Measurements from ENCODE around the gene SNAPC4.

The SNAPC4 gene, protein sequence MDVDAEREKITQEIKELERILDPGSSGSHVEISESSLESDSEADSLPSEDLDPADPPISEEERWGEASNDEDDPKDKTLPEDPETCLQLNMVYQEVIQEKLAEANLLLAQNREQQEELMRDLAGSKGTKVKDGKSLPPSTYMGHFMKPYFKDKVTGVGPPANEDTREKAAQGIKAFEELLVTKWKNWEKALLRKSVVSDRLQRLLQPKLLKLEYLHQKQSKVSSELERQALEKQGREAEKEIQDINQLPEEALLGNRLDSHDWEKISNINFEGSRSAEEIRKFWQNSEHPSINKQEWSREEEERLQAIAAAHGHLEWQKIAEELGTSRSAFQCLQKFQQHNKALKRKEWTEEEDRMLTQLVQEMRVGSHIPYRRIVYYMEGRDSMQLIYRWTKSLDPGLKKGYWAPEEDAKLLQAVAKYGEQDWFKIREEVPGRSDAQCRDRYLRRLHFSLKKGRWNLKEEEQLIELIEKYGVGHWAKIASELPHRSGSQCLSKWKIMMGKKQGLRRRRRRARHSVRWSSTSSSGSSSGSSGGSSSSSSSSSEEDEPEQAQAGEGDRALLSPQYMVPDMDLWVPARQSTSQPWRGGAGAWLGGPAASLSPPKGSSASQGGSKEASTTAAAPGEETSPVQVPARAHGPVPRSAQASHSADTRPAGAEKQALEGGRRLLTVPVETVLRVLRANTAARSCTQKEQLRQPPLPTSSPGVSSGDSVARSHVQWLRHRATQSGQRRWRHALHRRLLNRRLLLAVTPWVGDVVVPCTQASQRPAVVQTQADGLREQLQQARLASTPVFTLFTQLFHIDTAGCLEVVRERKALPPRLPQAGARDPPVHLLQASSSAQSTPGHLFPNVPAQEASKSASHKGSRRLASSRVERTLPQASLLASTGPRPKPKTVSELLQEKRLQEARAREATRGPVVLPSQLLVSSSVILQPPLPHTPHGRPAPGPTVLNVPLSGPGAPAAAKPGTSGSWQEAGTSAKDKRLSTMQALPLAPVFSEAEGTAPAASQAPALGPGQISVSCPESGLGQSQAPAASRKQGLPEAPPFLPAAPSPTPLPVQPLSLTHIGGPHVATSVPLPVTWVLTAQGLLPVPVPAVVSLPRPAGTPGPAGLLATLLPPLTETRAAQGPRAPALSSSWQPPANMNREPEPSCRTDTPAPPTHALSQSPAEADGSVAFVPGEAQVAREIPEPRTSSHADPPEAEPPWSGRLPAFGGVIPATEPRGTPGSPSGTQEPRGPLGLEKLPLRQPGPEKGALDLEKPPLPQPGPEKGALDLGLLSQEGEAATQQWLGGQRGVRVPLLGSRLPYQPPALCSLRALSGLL (N-terminal part only)

GRCh38 chr9:136400038-136400834 is at the start of gene SNAPC4:
Gene SNAPC4, minus strand, starts transcription at chr9:136400170. Its CDS starts 1,742 bp downstream, at chr9:136398428.
- peak; percentile 74 for DNase-seq (ENCODE audit: low read depth)
- peak within 1 kb of the TSS; percentile 79 for H3K4me3 ChIP-seq (ENCODE audit: control insufficient read depth, low read depth, low read length)
- TF ChIP-seq, protein P1, sequence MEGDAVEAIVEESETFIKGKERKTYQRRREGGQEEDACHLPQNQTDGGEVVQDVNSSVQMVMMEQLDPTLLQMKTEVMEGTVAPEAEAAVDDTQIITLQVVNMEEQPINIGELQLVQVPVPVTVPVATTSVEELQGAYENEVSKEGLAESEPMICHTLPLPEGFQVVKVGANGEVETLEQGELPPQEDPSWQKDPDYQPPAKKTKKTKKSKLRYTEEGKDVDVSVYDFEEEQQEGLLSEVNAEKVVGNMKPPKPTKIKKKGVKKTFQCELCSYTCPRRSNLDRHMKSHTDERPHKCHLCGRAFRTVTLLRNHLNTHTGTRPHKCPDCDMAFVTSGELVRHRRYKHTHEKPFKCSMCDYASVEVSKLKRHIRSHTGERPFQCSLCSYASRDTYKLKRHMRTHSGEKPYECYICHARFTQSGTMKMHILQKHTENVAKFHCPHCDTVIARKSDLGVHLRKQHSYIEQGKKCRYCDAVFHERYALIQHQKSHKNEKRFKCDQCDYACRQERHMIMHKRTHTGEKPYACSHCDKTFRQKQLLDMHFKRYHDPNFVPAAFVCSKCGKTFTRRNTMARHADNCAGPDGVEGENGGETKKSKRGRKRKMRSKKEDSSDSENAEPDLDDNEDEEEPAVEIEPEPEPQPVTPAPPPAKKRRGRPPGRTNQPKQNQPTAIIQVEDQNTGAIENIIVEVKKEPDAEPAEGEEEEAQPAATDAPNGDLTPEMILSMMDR (conservative IDR thresholded peaks at IDR 0.05; ENCODE audit: control insufficient read depth, insufficient read depth, low read depth, low read length) = no peak

- H3K4me3 ChIP-seq (ENCODE audit: control insufficient read depth, low read depth, low read length) = no peak overlapping the region
- no peak for DNase-seq (ENCODE audit: low read depth)
- TF ChIP-seq, protein P1 (conservative IDR thresholded peaks at IDR 0.05; ENCODE audit: control insufficient read depth, insufficient read depth, low read depth, low read length) = no peak
Measured at GRCh38 chr9:136448655-136449054, 48.7 kb upstream of the SNAPC4 start.

DNA sequence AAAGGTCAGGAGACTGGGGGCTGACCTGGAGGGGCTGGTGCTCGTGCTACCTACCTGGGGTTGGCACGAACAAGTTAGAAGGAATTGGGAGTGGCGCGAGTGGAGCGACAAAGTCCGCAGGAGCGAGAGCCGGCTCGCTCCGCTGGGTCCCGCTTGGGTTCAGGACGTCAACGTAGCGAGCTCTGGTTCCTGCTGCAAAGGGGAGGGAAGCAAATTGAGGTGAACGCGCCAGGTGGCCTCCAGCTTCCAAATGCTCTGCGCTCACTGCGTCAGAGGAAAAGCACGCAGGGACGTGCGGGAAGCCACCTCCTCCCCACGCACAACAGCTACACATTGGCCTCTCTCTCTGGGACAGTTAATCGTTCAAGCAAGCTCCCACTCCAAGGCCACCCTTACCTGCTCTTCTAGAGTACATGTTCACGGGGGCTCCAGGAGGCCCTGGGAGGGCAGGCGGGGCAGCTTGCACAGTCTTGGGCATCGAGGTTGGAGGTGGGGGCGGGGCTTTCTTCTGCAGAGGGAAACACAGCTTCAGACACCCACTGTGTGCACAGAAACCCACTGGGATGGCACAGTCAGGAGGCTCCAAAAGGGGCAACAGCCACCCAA is 47.3 kb upstream of the SNAPC4 start:
- no peak for DNase-seq (ENCODE audit: low read depth)
- TF ChIP-seq, protein P1 (conservative IDR thresholded peaks at IDR 0.05; ENCODE audit: control insufficient read depth, insufficient read depth, low read depth, low read length) = no peak
- H3K4me3 ChIP-seq (ENCODE audit: control insufficient read depth, low read depth, low read length) = no peak overlapping the region

DNA sequence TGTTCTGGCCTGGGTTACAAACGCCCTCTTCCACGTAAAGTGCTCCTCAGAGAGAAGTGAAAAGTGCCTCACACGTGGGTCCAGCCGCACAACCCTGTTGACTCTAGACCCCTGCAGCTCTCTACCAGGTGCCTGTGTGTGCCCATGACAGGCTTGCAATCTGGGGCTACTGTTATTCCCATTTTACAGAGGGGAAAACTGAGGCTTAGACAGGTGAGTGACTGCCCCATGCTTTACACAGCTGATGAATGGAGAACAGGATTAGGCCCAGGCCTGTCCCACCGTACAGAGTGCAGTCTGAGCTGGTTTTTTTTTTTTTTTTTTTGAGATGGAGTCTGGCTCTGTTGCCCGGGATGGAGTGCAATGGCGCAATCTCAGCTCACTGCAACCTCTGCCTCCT is 45.8 kb upstream of the SNAPC4 start:
- DNase-seq (ENCODE audit: low read depth) = no peak
- TF ChIP-seq, protein P1 (conservative IDR thresholded peaks at IDR 0.05; ENCODE audit: control insufficient read depth, insufficient read depth, low read depth, low read length) = no peak
- no peak overlapping the region for H3K4me3 ChIP-seq (ENCODE audit: control insufficient read depth, low read depth, low read length)

GRCh38 chr9:136444102-136444501 is 44.1 kb upstream of the SNAPC4 start:
- no peak for DNase-seq (ENCODE audit: low read depth)
- H3K4me3 ChIP-seq (ENCODE audit: control insufficient read depth, low read depth, low read length) = no peak overlapping the region
- TF ChIP-seq, protein P1 (conservative IDR thresholded peaks at IDR 0.05; ENCODE audit: control insufficient read depth, insufficient read depth, low read depth, low read length) = no peak

All from fibroblast of mammary gland (primary cell).